ENCODE measurements around the gene C14orf132.
A peak's percentile ranks its signal among the peaks of the same experiment; 100 is the strongest.

C14orf132 gene

DNA sequence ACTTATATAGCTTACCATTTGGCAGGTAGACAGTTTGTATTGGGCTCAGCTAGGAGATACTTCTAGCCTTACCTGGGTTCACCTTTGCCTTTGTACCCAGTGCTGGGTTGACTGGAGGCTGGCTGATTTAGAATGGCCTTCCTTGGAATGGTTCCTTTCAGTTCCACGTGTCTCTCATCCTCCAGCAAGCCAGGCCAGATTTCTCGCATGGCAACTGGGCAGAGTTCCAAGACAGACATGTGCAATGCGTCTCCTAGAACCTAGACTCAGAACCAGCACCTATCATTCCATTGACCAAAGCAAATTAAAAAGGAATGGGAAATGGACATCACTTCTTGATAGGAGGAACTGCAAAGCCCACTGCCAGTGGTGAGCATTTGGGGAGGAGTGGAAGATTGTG is 86.4 kb downstream of the C14orf132 start:
- DNase-seq, result no peak

DNA sequence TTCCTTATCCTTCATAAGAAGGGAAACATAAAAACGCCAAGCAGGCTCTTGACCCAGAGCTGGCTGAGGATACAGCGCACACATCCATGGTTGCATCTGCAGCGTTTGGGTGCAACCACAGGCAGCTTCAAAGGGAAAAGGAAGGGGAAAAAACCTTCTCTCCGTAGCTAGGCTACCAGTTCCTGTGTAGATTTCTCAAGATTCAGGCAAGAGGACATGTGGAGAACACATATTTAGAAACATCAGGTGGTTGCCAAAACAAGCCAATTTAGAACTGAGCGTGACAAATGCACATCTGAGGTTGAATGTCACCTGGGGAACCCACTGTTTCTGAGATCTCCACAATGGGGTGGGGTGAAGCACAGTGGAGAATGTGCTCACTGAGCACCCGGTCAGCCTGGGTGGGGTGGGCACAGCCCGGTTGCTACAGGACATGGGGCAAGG is 87.2 kb downstream of the C14orf132 start:
- DNase-seq, result no peak

DNA sequence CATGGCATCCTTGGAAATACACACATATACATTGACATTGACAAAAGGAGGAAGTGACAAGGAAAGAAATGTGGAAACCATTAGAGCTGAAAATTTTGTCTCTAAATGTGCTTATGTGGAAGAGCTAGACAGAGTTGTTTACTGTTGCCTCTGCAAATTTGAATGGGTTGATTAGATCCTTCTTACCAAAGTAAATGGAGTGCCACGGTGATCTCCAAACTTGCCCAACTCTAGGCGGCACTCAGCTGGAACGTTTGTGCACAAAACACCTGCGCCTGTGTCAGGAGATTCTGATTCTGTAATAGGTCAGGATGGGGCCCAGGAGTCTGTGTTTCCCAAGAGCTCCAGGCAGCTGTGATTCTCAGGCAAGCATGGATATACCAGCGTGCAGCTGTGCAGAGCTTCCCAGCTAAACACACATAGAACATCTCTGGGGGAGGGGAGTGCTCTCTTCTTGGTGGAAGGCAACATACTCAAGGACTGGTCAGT is 87.7 kb downstream of the C14orf132 start:
- DNase-seq, result no peak

DNA sequence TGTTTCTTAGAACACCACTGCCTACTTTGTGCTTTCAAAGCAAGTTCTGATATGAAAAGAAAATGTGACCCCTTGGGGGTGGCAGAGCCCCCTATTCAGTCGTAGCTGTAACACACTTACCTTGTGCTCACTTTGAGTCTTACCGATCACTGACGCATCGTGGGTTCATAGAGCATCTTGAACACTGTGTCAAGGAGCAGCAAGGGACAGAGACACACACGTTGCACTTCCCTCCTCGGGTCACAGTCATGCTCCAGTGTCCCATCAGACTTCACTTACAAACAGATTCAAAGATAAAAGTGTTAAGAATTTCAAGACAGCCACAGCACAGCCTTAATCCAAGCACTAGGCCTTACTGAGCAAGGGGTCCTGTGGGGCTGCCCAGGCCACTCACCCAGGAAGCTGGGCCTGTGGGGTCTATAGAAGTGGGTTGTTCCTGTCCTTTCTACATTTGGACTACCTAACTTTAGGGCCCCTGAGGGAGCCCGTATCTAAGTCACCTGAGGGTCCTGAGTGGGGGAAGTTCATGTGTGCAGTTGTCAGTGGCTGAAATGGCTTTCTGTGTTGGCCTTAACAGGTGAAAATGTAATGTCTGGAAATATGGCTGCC is 90.1 kb downstream of the C14orf132 start:
- DNase-seq, result no peak

DNA sequence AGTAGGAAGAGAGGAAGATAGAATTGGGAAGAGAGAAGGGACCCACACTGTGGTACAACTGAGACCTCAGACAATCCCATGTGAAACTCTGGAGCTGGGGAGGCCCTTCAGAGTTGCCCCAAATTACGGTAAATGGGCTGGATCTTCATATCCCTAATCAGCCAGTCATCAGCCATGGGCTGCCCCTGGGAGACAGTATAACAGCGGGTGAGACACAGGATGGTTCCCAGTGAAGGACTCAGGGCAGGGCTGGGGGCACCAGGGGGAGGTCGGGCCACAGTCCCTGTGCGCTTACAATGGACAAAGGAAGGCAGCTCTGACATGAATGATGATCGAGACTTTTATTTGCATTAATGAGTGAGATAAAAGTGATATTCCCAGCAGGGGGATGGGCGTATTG is 91.2 kb downstream of the C14orf132 start:
- no peak for DNase-seq

DNA sequence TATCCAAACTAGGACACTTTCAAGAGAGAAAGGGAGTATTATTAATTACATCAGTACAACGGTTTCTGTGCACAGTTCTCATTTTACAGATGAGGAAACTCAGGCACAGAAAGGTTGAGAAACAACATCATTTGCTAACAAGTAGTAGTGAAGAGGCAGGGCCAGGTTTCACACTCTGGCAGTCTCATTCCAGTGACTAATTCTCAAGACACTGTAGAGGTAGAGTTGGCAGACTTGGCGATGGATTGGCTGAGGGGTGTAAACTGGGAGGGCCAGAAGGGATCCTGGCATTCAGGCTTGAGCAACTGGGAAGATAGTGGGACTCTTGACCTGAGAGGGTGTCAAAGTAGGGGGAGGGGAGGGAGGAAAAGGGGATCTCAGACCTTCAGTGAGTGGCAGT is 91.7 kb downstream of the C14orf132 start:
- peak; percentile 43 for DNase-seq

DNA sequence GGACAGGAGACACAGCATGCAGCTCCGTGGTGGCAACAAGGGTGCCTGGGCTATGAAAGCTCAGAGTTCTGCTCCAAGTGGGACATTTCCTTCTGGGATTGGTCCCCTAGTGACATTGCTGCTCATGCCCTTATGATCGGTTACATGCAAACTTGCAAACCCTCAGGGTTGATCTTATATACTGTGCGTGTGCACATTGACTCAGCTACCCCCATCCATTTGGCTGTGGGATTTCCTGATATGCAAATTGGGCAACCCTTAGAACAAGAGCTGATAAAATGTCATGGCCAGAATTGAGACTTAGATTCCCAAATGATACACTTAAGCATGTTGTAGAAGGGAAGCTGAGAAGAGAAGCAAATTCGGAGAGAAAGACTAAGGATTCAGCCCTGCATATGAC is 92.7 kb downstream of the C14orf132 start:
- no peak for DNase-seq

DNA sequence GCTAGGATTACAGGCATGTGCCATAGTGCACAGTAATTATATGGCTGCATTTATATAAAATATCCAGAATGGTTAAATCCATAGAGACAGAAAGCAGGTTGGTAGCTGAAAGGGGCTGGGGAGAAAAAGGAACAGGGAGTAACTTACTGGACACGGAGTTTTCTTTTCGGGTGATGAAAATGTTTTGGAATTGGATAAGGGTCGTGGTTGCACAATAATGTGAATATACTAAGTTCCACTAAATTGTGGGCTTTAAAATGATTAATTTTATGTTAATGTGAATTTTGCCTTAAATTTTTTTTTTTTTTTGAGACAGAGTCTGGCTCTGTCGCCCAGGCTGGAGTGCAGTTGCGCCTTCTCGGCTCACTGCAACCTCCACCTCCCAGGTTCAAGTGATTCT is 95.3 kb downstream of the C14orf132 start:
- no peak for DNase-seq

DNA sequence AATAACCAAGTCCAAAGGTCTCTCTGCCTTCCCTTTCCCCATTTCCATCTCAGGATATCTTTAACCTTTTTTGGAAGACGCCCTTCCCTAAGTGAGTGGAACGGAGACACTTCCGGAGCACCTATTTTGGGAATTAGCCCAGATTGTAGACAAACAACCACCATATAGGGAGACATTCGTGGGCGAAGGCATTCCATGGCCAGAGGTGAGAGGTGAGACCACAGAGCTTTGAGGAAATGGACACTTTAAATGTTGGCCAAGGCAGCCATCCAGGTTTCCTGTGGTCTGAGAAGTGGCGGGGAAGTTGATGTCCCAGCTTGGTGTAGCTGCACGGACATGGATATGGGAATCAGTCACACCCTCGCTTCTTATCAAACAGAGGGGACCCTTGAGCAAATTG is 96.1 kb downstream of the C14orf132 start:
- no peak for DNase-seq

DNA sequence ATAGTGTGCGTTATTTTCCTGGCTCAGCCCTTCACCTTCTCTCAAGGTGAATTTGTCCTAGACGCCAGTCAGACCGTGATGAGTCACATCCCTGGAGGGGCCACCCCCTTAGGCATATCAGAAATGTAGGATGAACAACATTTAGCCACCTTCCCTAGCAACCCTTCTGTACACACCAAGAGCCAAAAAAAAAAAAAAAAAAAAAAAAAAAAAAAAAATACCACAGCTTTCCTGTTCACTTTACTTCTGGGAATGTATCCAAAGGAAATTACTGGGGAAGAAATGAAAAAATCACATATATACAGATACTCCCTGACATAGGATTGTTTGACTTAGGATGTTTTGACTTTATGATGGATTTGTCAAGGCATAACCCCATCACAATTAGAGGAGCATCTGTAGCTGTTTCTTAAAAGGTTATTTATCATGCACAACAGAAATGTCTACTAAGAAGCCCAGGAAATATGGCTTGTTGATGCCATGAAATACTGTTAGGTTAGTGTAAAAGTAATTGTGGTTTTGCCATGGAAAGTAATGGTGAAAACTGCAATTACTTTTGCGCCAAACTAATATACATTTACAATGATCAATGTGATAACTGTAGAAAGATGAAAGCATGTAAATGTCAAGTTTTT is 97.3 kb downstream of the C14orf132 start:
- DNase-seq, result peak; percentile 90

DNA sequence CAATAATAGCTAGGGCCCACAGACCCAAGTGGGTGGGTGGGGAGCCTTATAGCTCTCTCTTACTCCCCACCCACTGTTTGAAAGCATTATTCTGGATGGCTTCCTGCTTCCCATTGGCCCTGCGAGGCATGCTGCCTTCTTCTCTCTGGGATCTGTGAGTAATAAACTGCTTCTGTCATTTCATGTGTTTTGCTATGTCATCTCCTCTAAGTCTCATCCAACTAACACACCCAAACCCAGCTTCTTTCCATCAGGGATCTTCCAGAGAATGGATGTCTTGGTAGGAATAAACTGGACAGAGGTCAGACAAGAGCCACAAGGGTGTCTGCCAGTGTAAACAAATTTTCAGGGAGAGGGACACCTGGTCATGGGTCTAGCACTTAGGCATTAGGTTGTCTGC is 99.1 kb downstream of the C14orf132 start:
- DNase-seq, result no peak

DNA sequence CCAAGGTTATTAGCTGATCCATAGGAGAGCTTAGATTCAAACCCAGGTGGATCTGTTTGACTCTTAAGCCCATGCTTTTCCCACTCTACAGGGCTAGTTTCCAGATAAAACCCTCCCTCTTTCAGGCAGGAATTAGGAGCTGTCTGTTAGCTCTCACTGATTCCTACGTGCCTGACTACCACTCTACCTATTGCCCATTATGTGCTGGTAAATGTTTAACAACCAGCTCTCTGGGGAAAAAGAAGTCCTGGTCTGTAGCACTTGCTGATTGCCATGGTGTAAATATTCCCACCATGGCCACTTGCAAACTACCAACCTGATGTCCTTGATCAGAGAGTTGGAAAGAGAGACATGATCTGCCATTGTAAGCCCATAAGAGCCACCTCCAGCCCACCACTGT is 100.0 kb downstream of the C14orf132 start:
- DNase-seq, result no peak

DNA sequence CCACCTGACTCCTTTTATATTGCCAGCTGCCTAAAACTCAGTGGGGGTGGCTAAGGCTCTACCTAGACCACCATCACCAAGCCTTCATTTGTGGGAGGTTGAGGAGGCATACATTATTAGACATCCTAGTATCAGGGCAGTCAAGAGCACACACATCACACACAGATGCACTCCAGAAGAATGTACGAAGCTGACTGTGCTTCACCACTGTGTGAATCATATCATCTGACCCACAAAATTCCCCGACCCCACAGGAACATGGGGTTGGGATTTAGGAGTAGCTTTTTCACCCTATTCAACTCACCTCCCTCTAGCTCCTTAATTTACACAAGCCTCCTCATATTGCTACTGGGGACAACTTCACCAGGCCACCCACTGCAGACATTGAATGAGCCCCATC is 100.7 kb downstream of the C14orf132 start:
- DNase-seq, result peak; percentile 66

DNA sequence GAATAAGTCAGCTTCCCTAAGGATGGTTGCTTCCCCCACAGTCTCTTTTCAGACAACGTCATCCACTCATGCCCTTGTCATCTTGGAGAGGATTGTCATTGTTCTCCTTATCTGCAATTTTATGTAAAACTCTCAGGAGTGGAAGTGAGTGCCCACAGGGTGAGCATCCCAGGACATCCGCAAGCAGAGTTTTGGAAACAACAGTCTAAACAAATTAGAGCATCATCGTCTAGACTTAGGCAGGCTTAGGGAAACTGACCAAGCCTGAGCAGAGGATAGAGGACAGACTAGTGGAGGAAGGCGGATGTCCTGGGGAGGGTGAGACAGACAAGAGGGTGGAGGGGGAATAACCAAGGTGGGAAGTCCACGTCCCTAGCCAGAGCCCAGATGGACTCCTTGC is 101.8 kb downstream of the C14orf132 start:
- DNase-seq, result no peak

All from fibroblast of skin of right quadriceps (primary cell).